CD4-positive, alpha-beta T cell treated with Interleukin-17A for 1 hour (primary cell): ENCODE data around the gene CTSH.
"Not testable (repeated sequence)": the region's sequence is repeated elsewhere in the genome, so short reads cannot be mapped to it uniquely, and the experiment has no call there.

ENCODE experiments used
- DNase-seq: peaks from one replicate; pipeline ENCODE4 v3.0.0-alpha.2; 2020

CTSH gene

DNA sequence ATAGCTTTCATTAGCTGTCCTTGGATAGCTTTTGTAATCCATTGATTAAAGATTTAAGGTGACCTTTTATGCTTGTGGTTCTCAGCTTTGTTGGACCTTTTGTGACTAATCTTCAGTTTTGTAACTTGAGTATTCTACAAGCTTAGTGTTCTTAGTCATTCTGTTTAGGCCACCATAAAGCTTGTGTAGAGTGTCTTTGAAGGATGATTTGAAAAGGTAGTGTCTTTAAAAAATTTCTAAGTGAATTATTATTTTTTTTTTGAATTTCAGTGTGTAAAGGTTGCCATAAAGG, 64.7 kb downstream of the CTSH start:
- no peak for DNase-seq

DNA sequence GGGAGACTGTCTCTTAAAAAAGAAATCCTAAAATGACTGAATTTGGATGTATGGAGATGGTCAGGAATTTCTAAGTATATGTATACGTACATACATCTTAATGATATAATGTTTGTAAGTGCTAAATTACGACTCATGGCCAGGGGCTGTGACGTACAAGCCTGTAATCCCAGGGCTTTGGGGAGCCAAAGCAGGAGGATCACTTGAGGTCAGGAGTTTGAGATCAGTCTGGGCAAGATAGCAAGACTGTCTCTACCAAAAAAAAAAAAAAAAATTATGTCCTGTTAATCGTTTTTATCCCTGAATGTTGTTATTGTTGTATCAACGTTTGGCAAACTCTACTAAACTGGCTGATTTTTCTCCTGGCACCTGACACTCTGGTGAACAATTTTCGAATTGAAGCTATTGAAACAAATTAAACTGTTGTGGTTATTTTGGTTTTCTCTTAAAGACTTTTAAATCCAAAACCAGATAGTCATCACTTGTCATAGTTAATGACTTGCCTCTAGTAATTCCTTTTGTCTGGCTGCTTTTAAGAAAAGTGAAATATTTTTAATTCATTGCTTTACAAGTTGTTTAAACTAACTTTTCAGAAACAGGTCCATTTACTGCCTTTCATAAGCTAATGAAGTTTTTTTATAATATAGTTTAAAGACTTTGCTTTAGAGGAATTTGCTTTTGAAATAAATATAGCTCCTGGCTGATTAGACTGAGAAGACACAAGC, 65.2 kb downstream of the CTSH start:
- no peak for DNase-seq

DNA sequence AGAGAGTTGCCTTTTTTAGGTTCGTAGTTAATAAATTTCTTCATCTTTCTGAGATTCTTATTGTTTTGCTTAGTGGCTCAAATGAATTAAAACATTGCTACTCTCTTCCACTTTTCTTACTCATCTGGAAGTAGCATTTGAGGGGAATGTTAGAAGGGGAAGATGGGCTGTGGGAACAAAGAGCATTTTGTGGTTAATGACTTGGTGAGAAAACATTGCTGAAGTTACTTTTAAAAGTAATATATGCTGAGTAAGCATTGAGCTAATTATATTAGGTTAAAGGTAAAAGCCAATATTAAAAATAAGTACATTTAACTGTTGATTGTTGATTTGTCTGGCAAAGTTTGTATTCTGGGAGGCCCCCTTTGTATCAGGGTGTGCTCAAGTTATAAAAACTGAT, 66.5 kb downstream of the CTSH start:
- DNase-seq, result no peak

DNA sequence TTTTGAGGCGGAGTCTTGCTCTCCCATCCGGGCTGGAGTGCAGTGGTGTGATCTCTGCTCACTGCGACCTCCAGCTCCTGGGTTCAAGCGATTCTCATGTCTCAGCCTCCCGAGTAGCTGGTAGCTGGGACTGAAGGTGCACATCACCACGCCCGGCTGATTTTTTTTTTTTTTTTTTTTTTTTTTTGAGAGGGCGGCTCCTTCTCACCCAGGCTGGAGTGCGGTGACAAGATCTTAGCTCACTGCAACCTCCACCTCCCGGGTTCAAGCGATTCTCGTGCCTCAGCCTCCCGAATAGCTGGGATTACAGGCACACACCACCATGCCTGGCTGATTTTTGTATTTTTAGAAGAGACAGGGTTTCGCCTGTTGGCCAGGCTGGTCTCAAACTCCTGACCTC, 67.9 kb downstream of the CTSH start:
- DNase-seq, result not testable (repeated sequence)

DNA sequence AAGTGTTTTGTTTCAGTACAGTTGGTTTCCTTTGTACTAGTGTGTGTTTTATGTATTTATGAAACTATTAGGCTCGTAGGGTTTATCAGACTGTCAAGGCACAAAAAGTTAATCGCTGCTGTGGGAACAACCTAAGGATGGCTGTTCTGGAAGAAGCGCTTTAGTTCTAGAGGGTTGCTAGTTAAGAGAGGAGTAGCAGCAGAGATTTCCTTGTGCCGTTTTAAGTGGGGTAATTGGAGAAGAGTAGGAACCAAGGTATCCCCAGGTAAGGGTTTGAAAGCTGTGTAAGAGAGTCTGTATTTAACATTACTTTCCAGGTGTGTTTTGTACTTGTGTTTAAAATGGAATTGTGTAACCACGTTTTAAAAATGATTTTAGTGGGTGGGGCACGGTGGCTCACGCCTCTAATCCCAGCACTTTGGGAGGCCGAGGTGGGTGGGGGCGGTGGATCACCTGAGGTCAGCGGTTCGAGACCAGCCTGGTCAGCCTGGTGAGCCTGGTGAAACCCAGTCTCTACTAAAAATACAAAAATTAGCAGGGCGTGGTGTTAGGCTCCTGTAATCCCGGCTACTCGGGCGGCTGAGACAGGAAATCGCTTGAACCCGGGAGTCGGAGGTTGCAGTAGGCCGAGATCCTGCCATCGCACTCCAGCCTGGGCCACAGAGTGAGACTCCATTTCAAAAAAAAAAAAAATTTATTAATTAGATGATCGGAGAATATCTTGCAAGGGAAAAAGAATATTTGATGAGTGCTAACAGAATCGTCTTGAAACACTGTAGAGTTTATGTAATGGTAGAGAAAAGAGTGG, 69.5 kb downstream of the CTSH start:
- DNase-seq, result no peak

DNA sequence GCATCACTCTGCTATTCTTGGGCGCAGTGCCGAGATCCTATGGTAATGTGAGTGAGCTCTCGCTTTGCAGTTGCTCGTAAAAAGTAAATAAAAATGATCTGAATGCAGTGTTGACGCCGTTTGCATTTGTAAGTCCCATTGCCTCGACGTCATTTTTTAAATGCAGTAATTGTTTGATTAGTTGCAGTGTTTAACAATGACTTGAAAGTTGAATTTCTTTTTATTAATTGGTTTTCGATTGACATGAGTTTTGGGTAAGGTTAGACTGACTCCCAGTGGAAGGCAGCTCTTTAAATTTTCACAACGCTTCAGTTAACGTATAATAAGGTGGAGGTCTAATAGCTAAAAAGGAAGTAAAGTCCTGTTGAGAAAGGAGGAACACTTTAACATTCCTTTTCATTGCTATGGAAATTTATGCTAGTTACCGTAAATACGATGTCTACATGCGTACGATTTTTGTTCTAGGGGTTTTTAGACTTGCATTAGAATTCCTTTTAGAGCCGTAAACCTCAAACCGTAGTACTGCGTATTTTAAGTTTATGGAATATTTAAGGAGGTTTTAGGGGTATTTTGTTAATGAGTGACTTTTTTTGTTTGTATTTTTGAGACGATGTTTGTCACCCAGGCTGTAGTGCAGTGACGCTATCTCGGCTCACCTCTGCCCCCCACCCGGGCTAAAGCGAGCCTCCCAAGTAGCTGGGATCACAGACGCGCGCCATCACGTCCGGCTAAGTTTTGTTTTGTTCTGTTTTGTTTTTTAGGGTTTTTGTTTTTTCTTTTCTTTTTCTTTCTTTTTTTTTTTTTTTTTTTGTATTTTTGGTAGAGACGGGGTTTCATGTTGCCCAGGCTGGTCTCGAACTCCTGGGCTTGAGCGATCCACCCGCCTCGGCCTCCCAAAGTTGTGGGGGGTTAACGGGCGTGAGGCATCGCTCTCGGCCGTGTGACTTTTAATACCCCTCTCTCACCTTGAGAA, 70.8 kb downstream of the CTSH start:
- DNase-seq, result peak; percentile 70

DNA sequence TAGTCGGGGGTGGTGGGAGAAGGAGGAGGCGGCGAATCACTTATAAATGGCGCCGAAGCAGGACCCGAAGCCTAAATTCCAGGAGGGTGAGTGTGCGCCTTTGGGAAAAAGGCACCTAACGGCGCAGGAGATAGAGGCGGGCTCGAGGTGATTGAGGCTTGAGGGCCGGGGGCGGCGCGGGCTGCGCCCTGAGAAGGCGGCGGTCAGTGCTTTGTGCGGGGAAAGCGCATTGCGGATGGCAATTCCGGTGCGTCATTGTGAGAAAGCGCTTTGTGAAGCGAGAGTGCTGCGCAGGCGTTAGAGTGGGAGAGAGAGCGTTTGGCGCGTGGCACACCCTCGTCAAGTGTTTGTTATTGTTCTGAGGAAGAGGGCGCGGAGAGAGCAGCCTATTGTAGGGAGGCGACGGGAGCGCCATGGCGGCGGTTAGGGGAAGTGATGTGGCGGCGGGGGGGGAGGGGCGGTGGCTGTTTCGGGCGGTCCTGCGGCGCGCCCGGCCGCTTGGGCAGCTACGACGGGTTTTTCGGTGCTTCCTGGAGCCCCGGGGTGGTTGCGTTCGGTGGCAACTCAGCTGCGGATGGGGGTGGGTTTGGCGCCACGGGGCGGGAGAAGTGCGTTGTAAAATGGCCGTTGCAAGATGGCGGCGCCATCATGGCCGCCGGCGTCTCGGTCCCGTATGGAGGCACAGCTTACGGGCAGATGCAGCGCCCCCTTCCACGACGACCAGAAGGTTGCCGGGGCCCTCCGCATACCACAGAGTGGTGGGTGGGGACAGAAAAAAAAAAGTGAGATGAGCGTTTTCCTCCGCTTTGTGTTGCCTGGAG, 71.7 kb downstream of the CTSH start:
- peak; percentile 93 for DNase-seq

DNA sequence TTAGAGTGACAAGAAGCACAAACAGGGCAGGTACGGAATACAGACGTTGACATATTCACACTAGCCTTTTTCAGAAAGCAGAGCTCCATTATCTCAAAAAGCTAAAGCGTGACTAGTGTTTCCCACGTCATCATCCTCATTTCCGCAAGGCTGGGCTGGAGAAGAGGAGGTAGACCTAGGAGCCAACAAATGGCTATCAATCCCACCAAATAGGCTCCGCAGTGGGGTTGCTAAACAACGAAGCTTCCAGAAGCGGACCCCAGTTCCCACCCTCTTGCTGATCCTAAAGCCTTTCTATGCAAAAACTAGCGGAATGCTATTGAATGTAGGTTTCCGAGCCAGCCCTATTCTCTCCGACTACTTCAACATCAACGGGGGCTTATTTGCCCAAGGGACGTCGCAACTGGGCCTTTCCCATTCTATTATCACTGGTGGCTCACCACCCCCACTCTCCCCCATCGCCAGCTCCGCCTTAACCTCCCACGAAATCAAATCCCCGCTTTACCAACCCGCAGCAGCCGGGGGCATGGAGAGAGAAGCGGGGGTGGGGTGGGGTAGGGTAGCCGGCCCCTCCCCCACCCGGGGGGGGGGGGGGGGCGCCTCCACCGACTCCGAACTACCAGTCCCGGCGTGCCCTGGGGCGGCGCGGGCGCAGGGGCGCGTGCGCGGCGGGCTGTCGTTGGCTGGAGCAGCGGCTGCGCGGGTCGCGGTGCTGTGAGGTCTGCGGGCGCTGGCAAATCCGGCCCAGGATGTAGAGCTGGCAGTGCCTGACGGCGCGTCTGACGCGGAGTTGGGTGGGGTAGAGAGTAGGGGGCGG, 72.5 kb downstream of the CTSH start, which contains the start of gene MORF4L1:
MORF4L1 (plus strand) TSS at position 736 of the 817 bp plus-strand sequence. CDS start 128 bp downstream, outside the sequence.
- DNase-seq, result peak; percentile 97

DNA sequence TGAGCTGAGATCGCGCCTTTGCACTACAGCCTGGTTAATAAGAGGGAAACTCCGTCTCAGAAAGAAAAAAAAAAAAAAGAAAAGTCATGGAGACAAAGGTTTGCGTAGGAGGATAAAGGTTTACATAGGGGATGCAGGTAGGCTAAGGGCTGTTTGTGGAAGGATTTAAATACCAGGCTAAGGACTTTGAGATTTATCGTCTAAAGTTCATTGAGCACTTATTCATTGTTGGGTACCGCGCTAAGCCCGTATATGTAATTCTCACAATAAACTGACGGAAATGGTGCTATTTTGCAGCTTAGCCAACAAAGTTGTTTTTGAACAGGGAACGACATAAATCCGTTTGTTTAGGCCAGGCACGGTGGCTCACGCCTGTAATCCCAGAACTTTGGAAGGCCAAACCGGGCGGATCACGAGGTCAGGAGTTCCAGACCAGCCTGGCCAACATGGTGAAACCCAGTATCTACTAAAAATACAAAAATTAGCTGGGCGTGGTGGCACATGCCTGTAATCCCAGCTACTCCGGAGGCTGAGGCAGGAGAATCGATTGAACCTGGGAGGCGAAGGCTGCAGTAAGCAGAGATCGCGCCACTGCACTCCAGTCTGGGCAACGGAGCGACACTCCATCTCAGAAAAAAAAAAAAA, 73.2 kb downstream of the CTSH start:
- not testable (repeated sequence) for DNase-seq
